ENCODE results near the gene ABHD16A.

Gene ABHD16A

GRCh38 chr6:31702819-31703716 lies at the start of gene ABHD16A:
Gene ABHD16A (minus strand): TSS chr6:31703324. CDS start chr6:31703281, 43 bp downstream.
- DNase-seq (ENCODE audit: low spot score): peak; percentile 97

GRCh38 chr6:31752739-31753319 lies 49.7 kb upstream of the ABHD16A start:
- DNase-seq (ENCODE audit: low spot score): no peak

- DNase-seq (ENCODE audit: low spot score): no peak
Observed at GRCh38 chr6:31750411-31751022, 47.4 kb upstream of the ABHD16A start.

- DNase-seq (ENCODE audit: low spot score): no peak
Observed at GRCh38 chr6:31749301-31750036, 46.3 kb upstream of the ABHD16A start.

- no peak for DNase-seq (ENCODE audit: low spot score)
Observed at GRCh38 chr6:31744422-31744821, 41.3 kb upstream of the ABHD16A start.

- no peak for DNase-seq (ENCODE audit: low spot score)
Observed at GRCh38 chr6:31742894-31743293, 39.8 kb upstream of the ABHD16A start.

GRCh38 chr6:31741815-31742214 lies 38.7 kb upstream of the ABHD16A start:
- no peak for DNase-seq (ENCODE audit: low spot score)

GRCh38 chr6:31740397-31741223 lies 37.5 kb upstream of the ABHD16A start:
- DNase-seq (ENCODE audit: low spot score): no peak

GRCh38 chr6:31739639-31740396 lies 36.7 kb upstream of the ABHD16A start, which contains the start of gene MSH5:
Gene MSH5 (plus strand): TSS chr6:31740005. CDS start chr6:31740467, 462 bp downstream.
- DNase-seq (ENCODE audit: low spot score): peak; percentile 96

- DNase-seq (ENCODE audit: low spot score): peak; percentile 66
Observed at GRCh38 chr6:31737991-31738979, 35.2 kb upstream of the ABHD16A start.

- no peak for DNase-seq (ENCODE audit: low spot score)
Observed at GRCh38 chr6:31737315-31737990, 34.3 kb upstream of the ABHD16A start.

- no peak for DNase-seq (ENCODE audit: low spot score)
Observed at GRCh38 chr6:31736768-31737314, 33.7 kb upstream of the ABHD16A start.

- peak; percentile 75 for DNase-seq (ENCODE audit: low spot score)
Observed at GRCh38 chr6:31736021-31736767, 33.1 kb upstream of the ABHD16A start, which contains the start of gene CLIC1. Gene CLIC1 (minus strand): TSS chr6:31736530. CDS start chr6:31736300, 230 bp downstream.

- peak; percentile 78 for DNase-seq (ENCODE audit: low spot score)
Observed at GRCh38 chr6:31734821-31735406, 31.8 kb upstream of the ABHD16A start.

GRCh38 chr6:31734247-31734820 lies 31.2 kb upstream of the ABHD16A start:
- DNase-seq (ENCODE audit: low spot score): no peak

GRCh38 chr6:31733734-31734133 lies 30.6 kb upstream of the ABHD16A start:
- no peak for DNase-seq (ENCODE audit: low spot score)

- no peak for DNase-seq (ENCODE audit: low spot score)
Observed at GRCh38 chr6:31732029-31732428, 28.9 kb upstream of the ABHD16A start.
